ENCODE measurements around the gene BCL3. TPM values are rescaled to one million over a fixed set of nuclear protein-coding genes. Genes with fewer than 3 reads are reported as not detected.

BCL3 gene
- total and polyA plus RNA-seq, 7 donors = 5.7 to 36.4 (median 13.3) TPM

GRCh38 chr19:44734357-44734756 lies 14.2 kb upstream of the BCL3 start:
- H3K27me3 ChIP-seq (ENCODE audit: insufficient read depth in 3 of 3, low read length in 2 of 3) = no peaks in the 10 kb centered on the region
- intact Hi-C loops (cut with DNase I) = no loop called here
- DNase-seq = no peak
- no peaks in the 10 kb centered on the region for H3K36me3 ChIP-seq (ENCODE audit: insufficient read depth in 1 of 2, low read depth in 1 of 2)
- no peaks in the 10 kb centered on the region for H3K9me3 ChIP-seq
- no peak overlapping the region for H3K27ac ChIP-seq
- TF ChIP-seq CTCF (IDR thresholded peaks at IDR 0.05) = no peak
- ATAC-seq = no peak
- H3K4me1 ChIP-seq = peaks cover 7% of the 10 kb centered on the region
- H3K4me3 ChIP-seq = no peak overlapping the region
- WGBS, 3 donors = 4 to 54% (median 41%) methylated on average over 1 of the region's 1 CpG

- Histone ChIP-seq H3K9me3 (no peaks in the 10 kb centered on the region), H3K36me3 (ENCODE audit: insufficient read depth in 1 of 2, low read depth in 1 of 2) (no peaks in the 10 kb centered on the region), H3K4me3 (no peak overlapping the region), H3K27me3 (ENCODE audit: insufficient read depth in 3 of 3, low read length in 2 of 3) (no peaks in the 10 kb centered on the region), H3K27ac (no peak overlapping the region), H3K4me1 (peaks cover 8% of the 10 kb centered on the region)
- DNase-seq = no peak
- TF ChIP-seq CTCF (IDR thresholded peaks at IDR 0.05) = no peak
- WGBS, 3 donors = 72 to 80% (median 76%) methylated on average over 5 of the region's 5 CpGs
- no peak for ATAC-seq
- intact Hi-C loops (cut with DNase I) = no loop called here
These were observed 13.5 kb upstream of the BCL3 start for GRCh38 chr19:44735011-44735410.

GRCh38 chr19:44737238-44738071 lies 11.1 kb upstream of the BCL3 start:
- no peaks in the 10 kb centered on the region for H3K9me3 ChIP-seq

GRCh38 chr19:44738136-44738535 lies 10.4 kb upstream of the BCL3 start:
- 79 to 84% (median 80%) methylated on average over 2 of the region's 2 CpGs for WGBS, 3 donors
- DNase-seq (no peak), ATAC-seq (no peak)
- Histone ChIP-seq H3K27ac (peak overlapping the region; percentile 9), H3K4me3 (no peak overlapping the region), H3K9me3 (no peaks in the 10 kb centered on the region), H3K36me3 (ENCODE audit: insufficient read depth in 1 of 2, low read depth in 1 of 2) (no peaks in the 10 kb centered on the region), H3K27me3 (ENCODE audit: insufficient read depth in 3 of 3, low read length in 2 of 3) (no peaks in the 10 kb centered on the region), H3K4me1 (peaks cover 26% of the 10 kb centered on the region)
- intact Hi-C loops (cut with DNase I) = no loop called here
- no peak for TF ChIP-seq CTCF (IDR thresholded peaks at IDR 0.05)

More at GRCh38 chr19:44737238-44738071, 11.1 kb upstream of the BCL3 start:
- intact Hi-C loops (cut with DNase I) = no loop called here
- no peak for TF ChIP-seq CTCF (IDR thresholded peaks at IDR 0.05)
- Histone ChIP-seq H3K4me3 (no peak overlapping the region), H3K27me3 (ENCODE audit: insufficient read depth in 3 of 3, low read length in 2 of 3) (no peaks in the 10 kb centered on the region), H3K36me3 (ENCODE audit: insufficient read depth in 1 of 2, low read depth in 1 of 2) (no peaks in the 10 kb centered on the region), H3K27ac (peak overlapping the region; percentile 9), H3K4me1 (peaks cover 19% of the 10 kb centered on the region)
- DNase-seq (peak in 1 of 2 donors; percentile 48), ATAC-seq (no peak)
- 50 to 66% (median 53%) methylated on average over 13 of the region's 13 CpGs for WGBS, 3 donors
